Testis (tissue), 3 donors: ENCODE data around the gene TMEM150C. TPM values are rescaled to one million over a fixed set of nuclear protein-coding genes. Genes with fewer than 3 reads are reported as not detected.

Source experiments
- DNase-seq: peaks from one replicate; pipeline ENCODE4 v3.0.0-alpha.2; 2019
- H3K27ac ChIP-seq, 2 donors: fragments of 200-600 bp; sonication (generic); one replicate each; pipeline ENCODE4 v1.5.1; 2019
- H3K27me3 ChIP-seq: fragments of 200-600 bp; sonication (generic); one replicate; pipeline ENCODE4 v1.5.1; 2019
- H3K36me3 ChIP-seq: fragments of 200-600 bp; sonication (generic); one replicate; pipeline ENCODE4 v1.5.1; 2017; ENCODE audit warnings: low read depth; ENCODE audit errors: missing control alignments
- H3K4me1 ChIP-seq: fragments of 200-600 bp; sonication (generic); one replicate; pipeline ENCODE4 v1.5.1; 2019
- H3K4me3 ChIP-seq, 2 donors: fragments of 200-600 bp; sonication (generic); one replicate each; pipeline ENCODE4 v1.5.1; 2017 to 2019
- H3K9me3 ChIP-seq: fragments of 200-600 bp; sonication (generic); one replicate; pipeline ENCODE4 v1.5.1; 2017
- POLR2A ChIP-seq: fragments of 450-650 bp; IDR thresholded peaks from one replicate; pipeline ENCODE4 v1.6.1; 2017; ENCODE audit warnings: antibody characterized with exemption, mild to moderate bottlenecking, moderate library complexity
- WGBS, 2 donors: methylation state at CpG; one replicate each; pipeline ENCODE4 v1.1.5; 2018; 5-methylcytosine and 5-hydroxymethylcytosine counted together
- intact Hi-C: fragments of 100-400 bp; cut with DNase I; formaldehyde crosslinking; loops from one replicate; pipeline ENCODE4 v1.15.1; 2023; ENCODE audit warnings: low total_unique reads
- polyA plus RNA-seq: library from polyadenylated mRNA; stranded (reverse); fragments of 350-450 nt; fragmentation: Illumina TruSeq; extraction: RNeasy Lipid Tissue Mini Kit (QIAGEN cat#74804); gene quantifications from one replicate; pipeline ENCODE4 v1.2.3, GENCODE V29; 2014; ENCODE audit warnings: low read depth, low replicate concordance; ENCODE audit not compliant: insufficient read depth
- total RNA-seq, 2 donors: library from RNA; depleted of rRNA; stranded (reverse); fragments of >200 nt; gene quantifications; one replicate each; pipeline ENCODE4 v1.2.3, GENCODE V29; 2016
- TF ChIP-seq, protein P1 (sequence below), 3 experiments: fragments of 450-650 bp in 2 of 3; fragments of 200-600 bp in 1 of 3; sonication (generic) in 1 of 3; IDR thresholded peaks; one replicate each; pipeline ENCODE4 v1.5.1; 2016 to 2019; ENCODE audit warnings: antibody characterized with exemption in 3 of 3, mild to moderate bottlenecking in 2 of 3, moderate library complexity in 1 of 3

TMEM150C gene
- total and polyA plus RNA-seq, 3 donors from 2014 or later = 7.2 to 11.4 (median 7.7) TPM

- intact Hi-C loops = no loop called here
- DNase-seq = no peak
- TF ChIP-seq, protein P1, sequence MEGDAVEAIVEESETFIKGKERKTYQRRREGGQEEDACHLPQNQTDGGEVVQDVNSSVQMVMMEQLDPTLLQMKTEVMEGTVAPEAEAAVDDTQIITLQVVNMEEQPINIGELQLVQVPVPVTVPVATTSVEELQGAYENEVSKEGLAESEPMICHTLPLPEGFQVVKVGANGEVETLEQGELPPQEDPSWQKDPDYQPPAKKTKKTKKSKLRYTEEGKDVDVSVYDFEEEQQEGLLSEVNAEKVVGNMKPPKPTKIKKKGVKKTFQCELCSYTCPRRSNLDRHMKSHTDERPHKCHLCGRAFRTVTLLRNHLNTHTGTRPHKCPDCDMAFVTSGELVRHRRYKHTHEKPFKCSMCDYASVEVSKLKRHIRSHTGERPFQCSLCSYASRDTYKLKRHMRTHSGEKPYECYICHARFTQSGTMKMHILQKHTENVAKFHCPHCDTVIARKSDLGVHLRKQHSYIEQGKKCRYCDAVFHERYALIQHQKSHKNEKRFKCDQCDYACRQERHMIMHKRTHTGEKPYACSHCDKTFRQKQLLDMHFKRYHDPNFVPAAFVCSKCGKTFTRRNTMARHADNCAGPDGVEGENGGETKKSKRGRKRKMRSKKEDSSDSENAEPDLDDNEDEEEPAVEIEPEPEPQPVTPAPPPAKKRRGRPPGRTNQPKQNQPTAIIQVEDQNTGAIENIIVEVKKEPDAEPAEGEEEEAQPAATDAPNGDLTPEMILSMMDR (IDR thresholded peaks at IDR 0.05) = no peak
- TF ChIP-seq POLR2A = no peak
- no peaks in the 10 kb centered on the region for H3K27me3 ChIP-seq
- no peak overlapping the region for H3K27ac ChIP-seq
- H3K9me3 ChIP-seq = no peaks in the 10 kb centered on the region
- no peaks in the 10 kb centered on the region for H3K36me3 ChIP-seq
- H3K4me3 ChIP-seq = no peak overlapping the region
- 67 to 78% methylated on average over 9 of the region's 9 CpGs for WGBS, 2 donors
- H3K4me1 ChIP-seq = no peaks in the 10 kb centered on the region
These were observed 39.6 kb upstream of the TMEM150C start for GRCh38 chr4:82601242-82602015.

DNA sequence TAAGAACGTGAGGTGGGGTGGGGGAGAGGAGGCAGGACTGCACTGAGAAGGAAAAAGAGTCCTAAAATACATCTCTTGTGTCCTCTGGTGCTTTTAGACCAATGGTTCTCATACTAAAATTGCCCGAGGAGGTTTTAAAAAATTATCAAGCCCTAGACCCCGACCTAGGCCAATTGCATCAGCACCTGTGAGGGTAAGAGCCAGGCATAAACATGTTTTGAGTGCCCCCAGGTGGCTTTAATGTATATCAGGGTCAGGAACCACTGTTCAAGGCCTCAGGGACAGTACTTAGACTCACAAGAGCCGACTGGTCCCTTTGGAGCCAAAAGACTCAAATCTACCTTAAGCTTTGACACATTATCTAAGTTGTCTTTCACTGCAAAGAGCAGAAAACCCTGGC, 37.5 kb upstream of the TMEM150C start:
- no peak overlapping the region for H3K4me3 ChIP-seq
- intact Hi-C loops = no loop called here
- no peaks in the 10 kb centered on the region for H3K9me3 ChIP-seq
- WGBS, 2 donors = 79 to 90% methylated on average over 4 of the region's 4 CpGs
- no peaks in the 10 kb centered on the region for H3K27me3 ChIP-seq
- TF ChIP-seq, protein P1 (IDR thresholded peaks at IDR 0.05) = no peak
- no peak for TF ChIP-seq POLR2A
- no peaks in the 10 kb centered on the region for H3K4me1 ChIP-seq
- no peak overlapping the region for H3K27ac ChIP-seq
- DNase-seq = no peak
- no peaks in the 10 kb centered on the region for H3K36me3 ChIP-seq

- Histone ChIP-seq H3K4me3 (no peak overlapping the region), H3K4me1 (no peaks in the 10 kb centered on the region), H3K36me3 (no peaks in the 10 kb centered on the region), H3K27ac (no peak overlapping the region), H3K27me3 (no peaks in the 10 kb centered on the region), H3K9me3 (no peaks in the 10 kb centered on the region)
- no peak for DNase-seq
- TF ChIP-seq, protein P1 (IDR thresholded peaks at IDR 0.05) = no peak
- TF ChIP-seq POLR2A = no peak
- intact Hi-C loops = no loop called here
- WGBS, 2 donors = 72 to 74% methylated on average over 4 of the region's 4 CpGs
These were observed 32.7 kb upstream of the TMEM150C start for GRCh38 chr4:82594456-82594855.

GRCh38 chr4:82593411-82593810, 31.6 kb upstream of the TMEM150C start:
- H3K27ac ChIP-seq = no peak overlapping the region
- no peak overlapping the region for H3K4me3 ChIP-seq
- H3K36me3 ChIP-seq = no peaks in the 10 kb centered on the region
- no peaks in the 10 kb centered on the region for H3K27me3 ChIP-seq
- H3K9me3 ChIP-seq = no peaks in the 10 kb centered on the region
- TF ChIP-seq, protein P1 (IDR thresholded peaks at IDR 0.05) = no peak
- TF ChIP-seq POLR2A = no peak
- no peak for DNase-seq
- intact Hi-C loops = no loop called here
- WGBS, 2 donors = 84 to 87% methylated on average over 5 of the region's 5 CpGs
- H3K4me1 ChIP-seq = no peaks in the 10 kb centered on the region

DNA sequence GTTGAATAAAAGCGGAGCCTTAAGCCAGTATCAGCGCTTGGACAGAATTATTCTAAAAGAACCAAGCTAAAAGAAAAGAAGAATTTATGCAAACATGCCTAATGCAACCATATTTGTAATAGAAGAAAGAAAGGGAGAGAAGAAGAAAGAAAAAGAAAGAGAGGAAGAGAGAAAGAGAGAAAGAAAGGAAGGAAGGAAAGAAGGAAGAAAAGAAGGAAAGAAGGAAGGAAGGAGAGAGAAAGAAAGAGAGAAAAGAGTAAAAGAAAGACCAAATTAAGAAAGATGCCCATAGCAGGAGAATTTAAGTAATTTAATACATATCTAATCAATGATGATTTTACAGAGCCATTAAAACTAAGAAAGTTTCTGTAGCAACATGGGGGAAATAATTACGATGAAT, 30.9 kb upstream of the TMEM150C start:
- WGBS, 2 donors = 87 to 98% methylated on average over 3 of the region's 3 CpGs
- Histone ChIP-seq H3K27ac (no peak overlapping the region), H3K4me3 (no peak overlapping the region), H3K4me1 (no peaks in the 10 kb centered on the region), H3K9me3 (no peaks in the 10 kb centered on the region), H3K27me3 (no peaks in the 10 kb centered on the region), H3K36me3 (no peaks in the 10 kb centered on the region)
- intact Hi-C loops = no loop called here
- no peak for TF ChIP-seq POLR2A
- TF ChIP-seq, protein P1 (IDR thresholded peaks at IDR 0.05) = no peak
- no peak for DNase-seq
